CMK (cell line): Measurements from ENCODE around the gene MYEOV.

Source experiments
- DNase-seq: peaks from one replicate; pipeline ENCODE4 v3.0.0-alpha.2; 2010; ENCODE audit warnings: low read depth

MYEOV gene

DNA sequence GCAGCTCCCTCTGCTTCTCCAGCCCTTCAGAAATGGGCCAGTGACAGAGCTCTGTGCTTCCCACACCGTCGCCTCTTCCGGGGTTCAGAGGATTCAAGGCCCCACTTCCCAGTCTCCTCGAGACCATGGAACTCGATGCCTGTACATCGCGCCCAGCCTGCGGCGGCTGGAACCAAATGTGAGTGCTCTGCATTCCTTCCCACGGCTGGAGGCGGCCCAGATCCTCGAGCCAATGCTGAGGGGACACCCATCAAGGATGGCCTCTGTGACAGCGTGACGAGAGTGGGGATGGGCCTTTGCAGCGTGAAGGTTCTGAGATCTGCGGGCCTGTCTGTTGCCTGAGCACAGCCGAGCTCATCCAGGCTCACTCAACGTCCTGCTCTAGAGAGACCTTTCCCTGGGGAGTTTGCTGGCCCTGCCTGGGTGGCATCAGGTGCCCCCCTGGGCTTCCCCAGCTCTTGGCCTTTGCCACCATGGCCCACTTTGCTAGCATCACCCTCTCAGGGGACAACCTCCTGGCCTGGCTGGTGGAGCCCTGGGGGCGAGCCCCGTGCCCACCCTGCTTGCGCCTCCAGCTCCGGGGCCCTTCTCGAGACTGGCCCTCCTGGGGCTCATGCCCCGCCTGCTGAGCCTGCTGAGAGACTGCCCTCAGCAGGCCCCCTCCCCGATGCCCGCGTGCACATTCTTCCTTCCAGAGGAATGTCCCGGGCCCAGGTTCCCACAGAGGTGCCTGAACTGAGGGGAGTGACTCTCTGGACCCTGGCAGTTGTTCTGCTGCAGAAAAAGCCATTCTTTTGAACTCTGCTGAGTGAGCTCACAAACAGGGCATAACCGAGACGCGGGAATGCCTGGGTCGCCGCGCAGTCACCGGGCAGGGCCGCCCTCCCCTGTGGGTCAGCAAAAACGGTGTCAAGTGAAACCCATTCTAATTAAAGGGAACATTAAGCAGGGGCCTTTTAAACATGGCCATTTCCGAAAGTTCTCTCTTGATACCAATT is 7.3 kb upstream of the MYEOV start:
- DNase-seq: no peak

DNA sequence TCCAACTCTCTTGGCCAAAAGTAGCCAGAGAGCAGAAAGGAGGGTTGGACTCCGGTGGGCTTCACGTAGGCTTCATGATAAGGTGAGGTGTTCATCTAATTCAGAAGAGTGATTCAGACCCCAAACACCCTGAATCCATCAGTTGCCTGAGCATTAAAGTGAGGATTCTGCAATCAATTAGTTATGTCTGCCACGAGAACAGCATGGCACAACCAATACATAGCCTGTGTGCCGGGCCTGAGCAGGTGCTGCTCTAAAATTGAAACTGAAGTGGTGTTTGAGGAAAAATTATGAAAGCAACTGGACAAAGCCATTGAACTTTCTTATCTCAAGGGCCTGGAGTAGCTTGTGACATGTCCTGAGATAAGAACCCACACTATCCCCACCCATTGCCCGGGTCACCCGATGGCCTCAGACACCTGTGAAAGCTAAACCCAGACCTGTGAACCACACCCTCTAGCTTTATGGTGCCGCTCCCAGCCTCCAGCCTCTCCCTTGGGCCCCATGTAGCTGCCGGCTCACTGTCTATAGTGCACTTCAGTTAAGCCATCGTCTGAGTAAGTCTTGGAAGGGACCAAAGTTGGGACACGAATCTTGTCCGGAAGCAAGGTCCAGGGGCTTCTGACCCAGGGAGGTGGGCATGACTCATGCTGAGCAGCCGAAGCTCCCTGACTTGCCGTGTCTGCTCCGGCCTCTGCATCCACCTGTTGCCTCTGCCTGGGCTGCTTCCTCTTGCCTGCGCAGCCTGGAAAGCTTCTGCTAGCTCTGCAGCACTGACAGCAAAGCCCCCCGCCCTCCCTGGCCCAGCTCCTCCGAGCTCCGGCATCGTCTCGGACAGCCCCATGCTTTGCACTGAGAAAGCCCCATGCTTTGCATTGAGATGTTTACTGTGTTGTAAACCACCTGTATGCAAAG is 5.7 kb upstream of the MYEOV start:
- no peak for DNase-seq

- DNase-seq: no peak
Measured at GRCh38 chr11:69288883-69289242, 5.1 kb upstream of the MYEOV start.

DNA sequence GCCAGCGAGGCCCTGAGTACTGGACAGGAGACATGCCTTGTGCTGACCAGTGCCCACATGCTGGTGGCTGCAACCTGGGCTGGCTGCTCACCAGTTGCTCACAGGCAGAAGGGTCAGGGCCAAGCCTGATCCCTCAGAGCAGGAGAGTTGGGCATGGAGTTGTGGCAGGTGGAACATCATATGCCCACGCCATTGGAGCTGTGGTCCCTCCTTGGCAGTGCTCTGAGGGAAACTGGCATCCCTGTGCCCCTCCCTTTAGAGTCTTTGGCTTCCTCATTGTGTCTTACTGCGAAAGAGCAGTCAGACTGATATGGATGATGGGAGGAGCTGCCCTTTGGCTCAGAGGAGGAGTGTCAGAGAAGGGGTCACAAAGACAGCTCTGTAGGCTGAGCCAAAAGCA is 3.1 kb upstream of the MYEOV start:
- no peak for DNase-seq

DNA sequence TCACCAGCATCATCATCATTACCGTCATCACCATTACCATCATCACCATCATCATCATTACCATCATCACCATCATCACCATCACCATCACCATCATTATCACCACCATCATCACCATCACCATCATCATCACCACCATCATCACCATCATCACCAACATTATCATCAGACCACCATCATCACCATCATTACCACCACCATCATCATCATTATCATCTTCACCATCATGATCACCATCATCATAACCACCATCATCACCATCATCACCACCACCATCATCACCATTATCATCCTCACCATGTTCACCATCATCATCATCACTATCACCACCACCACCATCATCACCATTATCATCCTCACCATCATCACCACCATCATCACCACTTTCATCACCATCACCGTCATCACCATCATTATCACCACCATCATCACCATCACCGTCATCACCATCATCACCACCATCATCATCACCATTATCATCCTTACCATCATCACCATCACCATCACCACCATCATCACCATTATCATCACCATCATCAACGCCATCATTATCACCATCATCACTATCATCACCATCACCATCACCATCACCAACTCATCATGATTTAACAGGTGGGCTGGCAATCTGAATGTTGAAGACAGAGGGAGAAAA is 2.4 kb upstream of the MYEOV start:
- DNase-seq: no peak

DNA sequence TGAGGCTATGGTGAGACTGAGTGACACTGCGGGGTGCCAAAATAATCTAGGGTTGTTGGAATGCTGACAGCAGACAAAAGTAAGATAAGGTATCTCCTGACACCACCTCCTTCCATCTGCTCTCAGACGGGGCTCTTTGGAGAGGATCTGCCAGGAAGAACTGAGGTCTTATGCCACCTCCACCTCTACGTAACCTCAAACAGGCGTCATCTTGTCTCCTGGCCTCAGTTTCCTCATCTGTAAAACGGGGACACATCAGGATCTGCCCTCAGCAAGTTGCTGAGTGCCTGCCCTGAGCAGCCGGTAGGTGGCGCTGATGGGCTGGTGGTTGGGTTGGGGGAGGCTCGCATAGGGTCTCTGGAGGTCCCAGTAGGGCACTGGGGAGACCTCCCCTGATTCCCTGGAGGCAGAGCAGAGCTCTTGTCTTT is 1.7 kb upstream of the MYEOV start:
- peak; percentile 58 for DNase-seq

DNA sequence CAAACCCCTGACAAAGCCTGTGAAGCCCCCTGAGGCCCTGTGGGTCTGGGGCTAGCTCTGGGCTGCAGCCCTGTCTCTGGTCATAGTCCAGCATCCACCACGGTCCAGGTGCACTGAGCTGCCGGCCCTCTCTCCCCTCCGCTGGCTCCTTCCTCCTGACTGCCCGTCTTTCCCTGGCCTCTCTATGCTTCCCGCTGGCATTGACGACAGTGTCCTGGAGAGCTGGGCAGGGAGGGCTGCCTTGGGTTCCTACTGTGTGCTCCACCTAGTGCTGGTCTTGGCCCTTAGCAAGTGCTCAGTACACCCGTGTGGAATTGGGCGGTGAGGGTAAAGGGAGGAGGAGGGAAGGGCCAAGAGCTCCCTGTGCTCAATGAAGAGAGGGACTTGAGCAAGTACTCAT is 868 bp upstream of the MYEOV start:
- DNase-seq: no peak

DNA sequence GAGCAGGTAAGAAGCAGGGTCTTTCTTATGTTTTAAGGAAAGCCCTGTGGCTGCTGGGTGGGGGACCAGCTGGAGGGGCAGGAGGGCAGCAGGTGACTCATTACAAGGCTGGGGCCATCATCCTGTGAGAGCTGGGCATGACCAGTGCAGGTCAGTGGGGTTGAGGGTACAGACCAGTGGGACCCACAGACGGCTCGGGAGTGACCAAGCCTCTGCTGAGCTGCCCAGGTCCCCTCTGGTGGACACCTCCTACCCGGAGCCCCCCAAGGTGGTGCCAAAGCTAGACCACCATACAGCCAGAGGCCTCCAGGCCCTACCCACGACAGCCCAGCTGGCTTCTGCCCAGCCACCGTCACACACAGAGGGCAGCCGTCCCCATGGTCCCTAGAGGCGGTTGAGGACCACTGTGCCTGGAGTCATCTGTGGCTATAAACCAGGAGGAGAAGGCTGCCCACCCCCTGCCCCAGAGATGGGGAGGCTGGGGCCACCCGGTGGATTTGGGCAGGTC is 670 bp downstream of the MYEOV start:
- DNase-seq: no peak

DNA sequence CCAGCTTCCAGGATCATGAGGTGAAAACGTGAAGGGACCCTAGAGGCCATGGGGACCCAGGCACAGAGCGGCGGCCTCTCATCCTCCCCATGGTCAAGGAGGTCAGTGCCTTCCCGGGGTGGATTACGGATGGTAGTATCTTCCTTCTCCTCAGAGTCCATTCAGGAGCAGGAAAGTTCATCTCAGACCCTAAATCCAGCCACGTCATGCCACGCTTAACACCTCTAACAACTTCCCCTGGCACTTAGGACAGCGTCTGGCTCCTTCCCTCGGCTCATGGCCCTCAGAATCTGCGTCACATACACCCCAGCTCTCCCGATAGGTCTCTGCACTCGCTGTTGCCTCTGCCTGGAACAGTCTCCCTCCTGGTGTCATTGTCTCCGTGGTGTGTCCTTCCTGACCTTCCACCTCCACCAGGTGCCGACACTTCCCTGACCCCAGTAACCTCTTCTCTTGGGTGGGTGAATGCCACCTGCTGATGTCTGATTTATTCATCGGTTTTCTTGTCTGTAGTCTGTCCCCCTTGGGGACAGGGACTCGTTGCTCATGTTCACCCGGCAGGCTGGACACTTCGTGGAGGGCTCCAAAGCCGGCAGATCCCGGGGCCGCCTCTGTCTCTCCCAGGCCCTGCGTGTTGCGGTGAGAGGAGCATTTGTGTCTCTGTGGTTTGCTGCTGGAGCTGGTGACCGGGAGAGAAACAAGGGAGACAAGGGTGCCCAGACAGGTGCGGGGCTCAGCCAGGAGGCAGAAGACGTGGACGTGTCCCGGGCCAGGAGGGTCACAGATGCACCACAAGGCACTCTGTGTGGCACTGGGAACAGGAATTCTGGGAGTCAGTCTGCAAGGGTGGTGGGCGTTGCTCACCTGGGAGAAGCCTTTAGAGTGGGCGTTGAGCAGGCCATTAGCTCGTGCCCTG is 1.4 kb downstream of the MYEOV start:
- DNase-seq: no peak

GRCh38 chr11:69295995-69296889 is 2.3 kb downstream of the MYEOV start:
- DNase-seq: no peak

GRCh38 chr11:69296890-69297786 is 3.2 kb downstream of the MYEOV start:
- peak; percentile 96 for DNase-seq

DNA sequence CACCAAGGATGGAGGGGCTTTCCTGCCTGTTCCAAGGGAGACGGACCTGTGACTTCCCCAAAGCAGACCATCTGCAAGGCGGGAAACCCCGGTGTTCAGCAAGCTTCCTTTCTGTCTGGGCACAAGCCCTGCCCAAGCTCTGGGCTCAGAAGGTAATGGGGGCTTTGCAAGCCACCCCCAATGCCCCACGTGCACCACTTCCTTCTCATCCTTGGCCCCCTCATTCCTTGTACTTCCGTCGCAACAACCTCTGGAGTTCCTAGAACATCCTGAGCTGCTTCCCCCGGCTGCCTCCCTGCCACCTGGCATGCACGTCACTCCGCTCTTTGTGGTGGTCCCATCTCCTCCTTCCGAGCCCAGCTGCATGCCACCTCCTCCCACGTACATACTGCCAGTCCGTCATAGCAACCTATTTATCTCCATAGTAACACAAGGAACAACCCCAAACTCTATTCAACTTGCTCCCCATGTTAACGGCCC is 3.9 kb downstream of the MYEOV start:
- peak; percentile 70 for DNase-seq

- peak; percentile 79 for DNase-seq
Measured at GRCh38 chr11:69298267-69299022, 4.5 kb downstream of the MYEOV start.

DNA sequence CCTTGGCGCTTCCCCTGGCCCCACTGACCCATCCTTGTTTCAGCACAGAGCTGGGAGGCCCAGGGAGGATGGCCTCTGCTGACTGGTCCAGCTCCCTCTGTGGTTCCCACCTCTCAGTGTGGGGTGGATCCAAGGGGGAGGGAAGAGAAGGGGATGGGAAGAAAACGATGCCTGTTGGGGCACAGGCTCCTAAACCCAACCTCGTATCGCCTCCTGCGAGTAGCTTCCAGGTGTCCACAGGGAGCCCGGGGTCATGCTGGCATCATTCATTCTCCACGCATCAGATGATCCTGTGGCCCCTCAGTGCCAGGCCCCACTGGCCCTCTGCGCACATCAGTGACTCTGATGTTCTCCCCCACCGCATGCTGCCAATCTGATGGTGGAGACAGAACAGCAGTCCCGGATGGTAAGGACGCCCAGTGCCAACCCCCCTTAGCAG is 5.1 kb downstream of the MYEOV start:
- no peak for DNase-seq

GRCh38 chr11:69299572-69299971 is 5.6 kb downstream of the MYEOV start:
- DNase-seq: no peak

DNA sequence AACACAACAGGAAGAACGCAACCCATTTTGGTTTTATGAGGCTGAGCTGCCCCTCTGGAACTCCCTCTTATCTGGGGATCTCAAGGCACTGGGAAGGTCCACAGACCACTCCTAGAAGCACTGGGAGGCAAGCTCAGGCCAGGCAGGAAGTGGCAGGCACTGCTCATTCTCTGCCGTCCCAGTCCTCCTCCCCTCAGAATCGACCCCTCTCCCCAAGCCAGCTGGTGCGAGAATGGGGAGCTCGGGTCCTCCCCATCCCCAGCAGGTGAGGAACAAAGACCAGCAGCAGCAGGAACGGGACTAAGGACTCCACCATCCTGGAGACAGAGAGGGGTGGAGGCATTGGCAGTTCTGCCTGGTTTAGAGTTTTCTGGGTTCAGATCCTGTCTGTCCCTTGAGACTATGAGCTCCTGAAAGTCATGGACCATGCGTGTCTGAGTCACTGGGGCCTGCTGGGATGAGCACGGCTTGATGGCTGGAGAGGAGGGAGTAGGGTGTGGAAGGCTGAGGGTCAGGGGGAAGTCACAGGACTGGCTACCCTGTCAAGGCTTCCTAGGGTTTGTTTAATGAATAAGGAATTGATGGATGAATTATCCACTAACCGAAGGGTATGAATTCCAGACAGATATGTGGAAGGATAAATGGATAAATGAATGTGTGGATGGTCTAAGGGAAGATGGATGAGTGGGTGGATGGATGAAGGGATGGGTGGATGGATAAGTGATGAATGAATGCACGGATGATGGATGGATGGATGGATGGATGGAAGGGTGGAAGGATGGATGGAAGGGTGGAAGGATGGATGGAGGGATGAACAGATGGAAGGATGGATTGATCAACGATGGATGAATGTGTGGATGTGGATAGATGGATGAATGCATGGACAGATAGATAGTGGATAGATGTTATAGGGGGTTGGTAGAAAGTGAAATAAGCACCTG is 6.4 kb downstream of the MYEOV start:
- peak; percentile 55 for DNase-seq

DNA sequence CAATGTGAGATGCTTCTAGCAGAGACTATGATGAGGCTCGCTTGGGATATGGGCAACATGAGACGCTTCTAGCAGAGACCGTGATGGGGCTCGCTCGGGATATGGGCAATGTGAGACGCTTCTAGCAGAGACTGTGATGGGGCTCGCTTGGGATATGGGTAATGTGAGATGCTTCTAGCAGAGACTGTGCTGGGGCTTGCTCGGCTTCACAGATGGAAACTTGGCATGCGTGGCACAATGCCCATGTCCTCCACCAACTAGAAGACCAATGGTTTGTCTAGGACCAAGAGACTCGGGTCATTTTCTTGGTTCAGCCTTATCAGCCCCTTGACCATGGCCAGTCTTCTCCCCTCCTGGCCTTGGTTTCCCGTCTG is 7.1 kb downstream of the MYEOV start:
- no peak for DNase-seq
